IPS-18c (cell line): ENCODE measurements around the gene POU2F1.

Source experiments
- H3K4me3 ChIP-seq: 2 replicates; pipeline ENCODE4 v1.7.0; 2013; ENCODE audit warnings: low read depth, mild to moderate bottlenecking, low read length, moderate library complexity; ENCODE audit not compliant: insufficient read depth
- H3K9me3 ChIP-seq: one replicate; pipeline ENCODE4 v1.6.1; 2013; ENCODE audit warnings: mild to moderate bottlenecking, low read length, moderate library complexity; ENCODE audit not compliant: control insufficient read depth, insufficient read depth

POU2F1 gene

DNA sequence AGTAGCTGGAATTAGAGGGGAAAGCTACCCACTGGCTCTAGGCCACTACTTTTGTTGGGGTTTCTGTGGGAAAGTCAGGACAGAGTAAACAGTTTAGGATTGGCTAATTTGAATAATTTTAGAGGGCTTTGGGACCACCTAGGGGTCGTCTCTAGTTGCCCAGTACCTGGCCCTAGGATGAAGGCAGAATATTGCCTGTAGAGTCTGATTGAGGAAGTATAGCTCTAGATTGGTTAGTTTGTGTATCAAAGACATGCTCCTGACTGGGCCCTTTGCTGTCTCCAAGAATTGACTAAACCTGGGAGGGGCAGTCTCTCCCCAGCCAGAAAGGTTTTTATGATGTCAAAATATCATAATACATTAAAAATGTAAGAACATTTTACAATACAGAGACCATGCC is 142.0 kb downstream of the POU2F1 start:
- Histone ChIP-seq H3K4me3 (no peak overlapping the region), H3K9me3 (no peaks in the 10 kb centered on the region)

DNA sequence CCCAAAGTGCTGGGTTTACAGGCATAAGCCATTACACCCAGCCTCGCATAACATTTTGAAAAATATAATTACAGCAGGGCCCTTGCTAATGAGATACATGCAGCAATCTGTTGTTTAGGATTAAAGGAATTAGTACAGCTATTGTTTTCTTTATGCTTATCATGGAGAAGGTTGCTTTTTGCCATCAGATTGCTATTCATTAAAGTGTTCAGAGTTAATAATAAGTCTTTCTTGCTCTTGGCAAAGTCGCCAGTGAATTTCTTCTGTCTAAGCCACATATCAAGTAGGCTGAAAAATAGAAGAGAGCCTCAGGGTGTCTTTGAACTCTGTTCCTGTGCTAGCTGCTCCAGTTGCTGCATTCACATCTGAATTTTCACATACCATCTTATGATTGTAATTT is 144.1 kb downstream of the POU2F1 start:
- no peaks in the 10 kb centered on the region for H3K9me3 ChIP-seq
- H3K4me3 ChIP-seq = no peak overlapping the region

DNA sequence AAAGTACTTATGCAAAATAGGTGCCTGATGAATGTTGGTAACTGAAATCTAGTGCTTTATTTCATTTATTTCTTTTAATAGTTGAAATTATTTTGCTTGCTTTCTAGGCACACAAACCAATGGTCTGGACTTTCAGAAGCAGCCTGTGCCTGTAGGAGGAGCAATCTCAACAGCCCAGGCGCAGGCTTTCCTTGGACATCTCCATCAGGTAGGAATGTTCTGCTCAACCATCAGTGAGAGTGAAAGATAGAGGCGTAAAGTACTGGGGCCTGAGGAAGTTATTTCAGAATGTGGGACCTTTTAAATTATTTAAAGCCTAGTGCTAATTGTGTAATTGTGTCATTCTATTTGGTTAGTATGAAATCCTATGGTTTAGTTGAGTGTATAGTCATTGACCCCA is 144.7 kb downstream of the POU2F1 start:
- Histone ChIP-seq H3K4me3 (no peak overlapping the region), H3K9me3 (no peaks in the 10 kb centered on the region)

DNA sequence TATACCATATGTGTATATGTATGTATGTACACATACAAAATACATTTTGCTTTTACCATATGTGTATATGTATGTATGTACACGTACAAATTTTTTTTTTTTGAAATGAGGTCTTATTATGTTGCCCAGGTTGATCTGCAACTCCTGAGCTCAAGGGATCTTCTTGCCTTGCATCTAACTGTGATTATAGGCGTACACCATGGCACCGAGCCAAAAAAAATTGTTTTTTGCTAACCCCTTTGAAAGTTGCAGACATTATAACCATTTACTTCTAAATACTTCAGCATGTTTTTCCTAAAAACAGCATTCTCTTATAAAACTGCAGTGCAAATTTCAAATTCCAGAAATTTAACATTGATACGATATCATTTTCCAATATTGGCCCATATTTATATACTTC is 147.0 kb downstream of the POU2F1 start:
- H3K9me3 ChIP-seq = no peaks in the 10 kb centered on the region
- no peak overlapping the region for H3K4me3 ChIP-seq

DNA sequence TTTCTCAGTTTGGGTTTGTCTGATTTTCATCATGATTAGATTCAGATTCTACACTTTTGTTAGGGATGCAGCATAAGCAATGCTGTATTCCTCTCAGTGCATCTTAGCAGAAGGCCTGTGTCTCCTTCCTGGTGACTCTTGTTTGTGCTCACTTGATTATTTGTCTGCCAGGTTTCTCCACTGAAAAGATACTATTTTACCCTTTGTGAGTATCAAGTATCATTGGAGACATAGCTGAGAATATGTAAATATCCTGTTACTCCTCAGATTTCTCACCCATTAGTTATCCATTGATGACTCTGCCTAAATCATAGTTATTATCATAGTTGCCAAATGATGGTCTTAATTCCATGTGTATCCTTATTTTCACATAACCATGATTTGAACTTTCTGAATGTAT is 148.5 kb downstream of the POU2F1 start:
- Histone ChIP-seq H3K9me3 (no peaks in the 10 kb centered on the region), H3K4me3 (no peak overlapping the region)

DNA sequence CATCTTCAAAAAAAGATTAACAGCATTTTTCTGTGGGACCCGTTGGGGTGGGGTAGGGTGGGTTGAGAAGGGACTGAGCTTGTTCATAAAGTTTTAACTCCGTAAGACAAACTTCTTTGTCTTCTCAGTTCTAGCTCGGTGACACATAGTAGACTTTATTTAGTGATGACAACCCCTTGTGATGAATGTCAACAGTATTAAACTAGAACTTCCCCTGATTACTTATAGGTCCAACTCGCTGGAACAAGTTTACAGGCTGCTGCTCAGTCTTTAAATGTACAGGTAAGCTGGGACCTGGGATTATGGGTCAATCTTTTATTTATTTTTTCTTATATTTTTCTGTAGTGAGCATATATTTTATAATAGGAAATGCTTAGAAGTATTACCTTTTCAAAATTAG is 149.2 kb downstream of the POU2F1 start:
- no peak overlapping the region for H3K4me3 ChIP-seq
- H3K9me3 ChIP-seq = no peaks in the 10 kb centered on the region

DNA sequence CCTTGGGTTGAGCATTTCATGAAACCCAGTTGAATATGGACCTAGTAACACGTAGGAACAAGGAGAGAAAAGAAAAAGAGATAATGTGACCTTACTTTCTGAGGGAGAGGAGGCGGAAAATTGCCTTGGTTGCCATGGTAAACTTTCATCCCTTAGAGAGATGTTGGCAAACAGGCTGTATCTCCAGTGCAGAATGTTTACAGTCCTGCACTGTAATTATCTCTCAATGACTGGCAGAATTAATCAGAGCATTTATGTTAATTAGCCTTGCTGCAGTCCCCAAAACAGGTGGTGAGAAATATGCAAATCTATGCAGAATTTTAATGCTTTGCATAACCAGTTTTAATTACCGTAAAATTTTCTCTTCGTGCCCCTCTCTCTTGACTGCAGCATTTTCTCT is 150.3 kb downstream of the POU2F1 start:
- H3K4me3 ChIP-seq = no peak overlapping the region
- H3K9me3 ChIP-seq = no peaks in the 10 kb centered on the region

DNA sequence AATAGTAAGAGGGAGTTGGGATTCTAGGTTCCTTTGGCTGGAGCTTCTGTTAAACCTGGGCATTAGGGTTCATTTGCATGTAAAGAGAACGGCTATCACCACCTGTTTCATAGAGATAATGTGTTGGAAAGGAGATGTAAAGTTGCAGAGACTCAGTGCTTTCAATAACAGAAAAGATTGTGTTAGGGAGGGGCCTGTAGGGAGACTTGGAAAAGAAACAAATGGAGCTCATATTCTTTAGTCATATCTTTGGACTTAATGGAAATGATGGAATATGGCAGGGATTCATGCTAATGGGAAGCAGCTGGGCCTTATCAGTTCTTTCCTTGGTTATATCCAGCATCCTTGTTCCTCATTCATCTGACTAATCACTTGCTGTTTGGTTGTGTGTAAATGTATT is 152.7 kb downstream of the POU2F1 start:
- Histone ChIP-seq H3K9me3 (no peaks in the 10 kb centered on the region), H3K4me3 (no peak overlapping the region)

DNA sequence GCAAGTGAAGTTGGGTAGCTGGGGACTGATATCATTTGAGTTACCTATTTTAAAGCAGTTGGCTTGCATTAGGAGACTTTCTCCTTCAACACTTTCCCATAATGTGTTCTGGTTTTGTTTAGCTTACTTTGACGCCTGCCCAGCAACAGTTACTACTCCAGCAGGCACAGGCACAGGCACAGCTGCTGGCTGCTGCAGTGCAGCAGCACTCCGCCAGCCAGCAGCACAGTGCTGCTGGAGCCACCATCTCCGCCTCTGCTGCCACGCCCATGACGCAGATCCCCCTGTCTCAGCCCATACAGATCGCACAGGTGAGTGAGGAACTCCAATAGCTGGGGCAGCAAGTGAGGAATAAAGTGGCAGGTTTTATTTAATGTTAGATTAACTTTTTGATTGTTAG is 153.3 kb downstream of the POU2F1 start:
- no peaks in the 10 kb centered on the region for H3K9me3 ChIP-seq
- no peak overlapping the region for H3K4me3 ChIP-seq

DNA sequence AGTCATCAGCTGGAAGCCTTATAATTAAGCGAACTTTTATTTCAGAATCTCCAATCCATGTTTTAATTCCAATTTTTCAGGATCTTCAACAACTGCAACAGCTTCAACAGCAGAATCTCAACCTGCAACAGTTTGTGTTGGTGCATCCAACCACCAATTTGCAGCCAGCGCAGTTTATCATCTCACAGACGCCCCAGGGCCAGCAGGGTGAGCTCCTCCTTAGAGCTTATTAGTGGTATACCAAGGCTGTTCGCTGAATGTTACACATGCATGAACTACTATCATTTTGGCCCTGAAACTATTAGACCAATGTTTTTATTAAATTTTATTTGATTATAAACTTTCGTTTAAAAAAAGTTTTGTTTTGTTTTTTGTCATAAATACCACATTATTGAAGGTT is 155.3 kb downstream of the POU2F1 start:
- H3K9me3 ChIP-seq = no peaks in the 10 kb centered on the region
- no peak overlapping the region for H3K4me3 ChIP-seq

DNA sequence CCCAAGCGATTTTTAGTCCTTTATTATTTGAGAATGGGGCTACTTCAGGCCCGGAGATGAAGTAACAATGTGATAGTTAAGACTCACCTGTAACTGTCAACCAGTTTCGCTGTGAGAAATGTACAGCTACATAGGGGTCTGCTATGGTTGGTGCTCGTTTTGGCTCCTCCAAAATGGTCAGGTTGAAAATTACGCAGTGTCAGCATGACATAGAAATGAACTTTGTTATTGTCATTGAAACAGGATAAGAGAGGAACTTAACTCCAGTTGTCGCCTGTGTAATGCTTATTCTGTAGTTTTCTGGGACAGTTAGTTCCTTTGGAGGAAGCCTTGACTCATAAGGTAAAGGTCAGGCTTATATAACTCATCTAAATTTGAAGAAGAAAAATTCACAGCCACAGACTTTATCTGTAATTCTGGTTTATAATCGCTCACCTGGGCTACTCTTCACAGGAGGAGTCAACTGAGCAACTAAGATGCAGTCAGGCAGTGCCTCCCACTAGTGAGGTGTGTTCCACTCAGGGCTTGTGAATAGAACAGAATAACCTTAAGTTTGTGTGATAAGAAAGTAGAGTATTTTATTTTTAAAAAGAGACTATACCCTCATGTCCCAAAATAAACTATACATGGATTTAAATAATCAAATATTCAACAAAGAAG is 166.7 kb downstream of the POU2F1 start:
- Histone ChIP-seq H3K4me3 (no peak overlapping the region), H3K9me3 (no peaks in the 10 kb centered on the region)

DNA sequence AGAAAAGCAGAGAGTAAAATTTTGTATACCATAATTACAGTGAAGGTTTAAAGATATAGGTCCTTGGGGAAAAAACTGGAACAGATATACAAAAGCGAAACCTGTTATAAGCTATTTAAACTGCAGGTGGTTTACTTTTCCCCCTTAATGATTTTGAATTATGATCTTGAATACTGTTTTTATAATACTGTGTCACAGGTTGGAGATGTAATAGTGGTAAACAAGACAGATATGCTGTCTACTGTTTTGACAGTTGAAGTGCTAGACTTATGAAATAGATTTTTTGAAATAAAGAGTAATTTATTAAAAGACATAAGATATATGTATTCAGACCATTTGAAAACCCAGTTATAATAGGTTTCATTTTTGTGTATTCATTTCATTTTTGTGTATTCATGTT is 168.3 kb downstream of the POU2F1 start:
- Histone ChIP-seq H3K9me3 (no peaks in the 10 kb centered on the region), H3K4me3 (no peak overlapping the region)

DNA sequence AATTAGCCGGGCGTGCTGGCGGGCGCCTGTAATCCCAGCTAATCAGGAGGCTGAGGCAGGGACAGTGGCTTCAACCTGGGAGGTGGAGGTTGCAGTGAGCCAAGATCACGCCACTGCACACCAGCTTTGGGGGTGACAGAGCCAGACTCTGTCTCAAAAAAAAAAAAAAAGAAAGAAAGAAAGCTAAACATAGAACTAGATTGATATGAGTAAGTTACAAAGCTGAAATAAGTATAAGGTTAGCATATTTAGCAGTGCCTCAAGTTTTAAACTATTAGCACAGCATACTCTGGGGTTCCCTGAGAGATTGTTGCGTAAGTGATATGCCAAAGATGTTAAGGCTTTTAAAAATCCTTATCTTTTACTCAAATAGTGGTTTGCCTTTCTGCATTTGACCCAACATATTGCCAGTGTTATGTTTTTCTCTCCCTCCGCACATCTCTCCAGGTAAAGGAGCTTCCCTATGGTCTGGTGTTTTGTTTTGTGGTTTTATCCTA is 171.6 kb downstream of the POU2F1 start:
- Histone ChIP-seq H3K9me3 (no peaks in the 10 kb centered on the region), H3K4me3 (no peak overlapping the region)

DNA sequence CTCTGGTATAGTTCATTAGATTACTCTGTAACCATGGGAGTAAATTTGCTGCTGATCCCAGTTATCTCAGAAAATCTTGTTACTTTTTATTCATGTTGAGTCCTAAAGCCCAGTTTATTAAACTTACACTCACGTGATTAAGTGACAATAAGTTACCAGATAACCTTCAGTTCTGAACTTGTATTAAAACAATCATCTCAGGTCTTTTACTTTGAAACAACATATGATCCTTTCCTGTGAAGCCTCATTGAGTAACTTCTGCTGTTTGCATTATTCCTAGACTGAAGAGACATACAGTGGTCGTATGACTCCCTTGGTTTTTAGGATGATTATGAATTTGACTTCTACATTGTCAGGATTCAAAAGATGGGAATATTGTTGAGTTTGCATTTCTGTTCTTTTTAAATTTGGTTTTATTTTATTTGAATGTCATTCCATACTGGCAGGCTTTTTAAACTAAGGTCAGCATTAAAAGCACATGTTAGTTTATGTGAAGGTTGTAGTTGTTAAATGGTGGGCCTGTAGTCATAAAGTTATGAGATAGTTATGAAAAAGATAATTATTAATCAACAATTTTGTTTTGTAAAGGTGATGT is 179.8 kb downstream of the POU2F1 start:
- no peak overlapping the region for H3K4me3 ChIP-seq
- H3K9me3 ChIP-seq = no peaks in the 10 kb centered on the region

DNA sequence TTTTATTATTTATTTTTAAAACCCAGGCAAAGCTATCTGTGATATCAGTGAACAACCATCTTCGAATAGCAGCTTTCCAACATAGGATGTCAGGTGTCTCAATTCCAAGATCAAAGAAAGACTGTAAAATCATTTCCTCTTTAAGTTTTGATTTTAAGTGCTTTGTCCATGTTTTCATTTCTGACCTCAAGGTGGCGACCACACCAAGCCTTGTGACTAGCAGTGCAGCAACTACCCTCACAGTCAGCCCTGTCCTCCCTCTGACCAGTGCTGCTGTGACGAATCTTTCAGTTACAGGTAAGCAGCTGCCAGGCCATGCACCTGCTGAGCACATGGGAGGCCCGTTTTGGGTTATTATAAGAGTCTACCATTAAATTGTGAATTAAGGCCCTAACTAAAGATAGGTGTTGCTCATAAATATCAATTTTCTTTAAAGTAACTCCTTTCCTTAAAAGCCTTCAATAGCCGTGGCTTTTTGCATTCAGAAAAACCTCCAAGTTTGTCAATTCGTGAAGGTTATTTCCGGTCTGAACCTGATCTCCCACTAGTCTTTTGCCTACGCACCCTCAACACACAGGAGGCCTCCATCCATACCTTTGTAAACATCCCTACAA is 180.7 kb downstream of the POU2F1 start:
- Histone ChIP-seq H3K4me3 (no peak overlapping the region), H3K9me3 (no peaks in the 10 kb centered on the region)

DNA sequence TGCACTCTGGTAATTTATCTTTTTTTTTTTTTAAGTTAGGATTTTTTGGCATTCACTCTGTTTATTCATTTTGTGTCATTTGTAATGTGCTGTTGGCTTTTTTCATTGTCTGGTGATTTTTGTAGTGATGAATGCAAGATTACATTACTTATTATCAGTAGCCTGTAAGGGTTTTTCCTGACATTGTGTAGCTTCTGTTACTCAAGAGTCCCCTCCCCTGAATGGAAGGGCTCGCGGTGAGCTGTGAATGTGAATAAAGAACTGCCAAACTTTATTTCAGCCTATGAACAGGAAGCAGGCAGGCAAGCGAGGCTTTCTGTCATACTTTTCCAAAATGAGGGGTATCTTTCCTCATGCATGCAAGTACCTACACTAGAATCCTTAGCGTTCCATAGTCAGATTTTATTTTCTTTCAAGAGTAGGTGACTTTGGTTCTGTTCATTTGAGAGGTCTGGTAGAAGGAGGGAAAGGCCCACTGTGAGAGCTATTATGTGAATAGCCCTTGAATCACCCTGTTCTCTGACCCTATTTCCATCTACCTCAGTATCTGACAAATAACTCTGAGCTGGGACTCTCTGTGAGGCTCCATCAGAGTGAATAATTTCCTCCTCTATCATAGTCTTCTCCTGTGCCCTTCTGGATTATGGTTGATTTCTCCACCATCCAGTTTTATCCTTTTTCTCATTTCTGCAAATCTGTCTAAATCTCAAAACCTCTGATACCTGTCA is 183.6 kb downstream of the POU2F1 start:
- Histone ChIP-seq H3K9me3 (no peaks in the 10 kb centered on the region), H3K4me3 (no peak overlapping the region)

DNA sequence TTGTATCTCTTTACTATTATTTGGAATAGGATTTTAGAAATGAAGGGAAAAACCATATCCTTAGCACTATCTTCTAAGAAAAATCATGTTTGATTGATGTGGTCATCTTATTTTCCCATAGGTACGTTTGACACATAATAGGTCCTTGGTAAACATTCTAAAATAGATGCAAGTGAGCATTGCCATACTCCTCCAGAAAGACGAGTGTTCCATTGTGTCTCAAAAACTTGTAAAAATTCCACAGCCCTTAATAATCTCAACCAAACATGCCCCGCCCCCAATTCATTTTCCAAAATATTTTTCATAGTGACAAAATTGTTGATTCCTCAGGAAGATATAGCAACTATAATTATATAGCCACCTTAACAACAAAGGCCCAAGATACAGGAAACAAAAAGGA is 184.2 kb downstream of the POU2F1 start:
- no peaks in the 10 kb centered on the region for H3K9me3 ChIP-seq
- no peak overlapping the region for H3K4me3 ChIP-seq

DNA sequence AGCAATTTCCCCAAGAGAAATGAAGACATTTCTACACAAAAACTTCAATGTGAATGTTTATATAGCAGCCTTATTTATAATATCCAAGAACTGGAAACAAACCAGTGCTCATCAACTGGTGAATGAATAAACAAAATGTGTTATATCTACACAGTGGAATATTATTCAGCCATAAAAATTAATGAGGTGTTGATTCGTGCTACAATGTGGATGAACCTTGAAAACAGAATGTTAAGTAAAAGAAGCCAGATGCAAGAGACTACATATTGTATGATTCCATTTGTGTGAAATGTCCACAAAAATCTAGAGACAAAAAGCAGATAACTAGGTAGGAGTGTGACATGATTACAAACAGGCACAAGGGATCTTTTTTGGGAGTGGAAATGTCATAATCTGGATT is 187.7 kb downstream of the POU2F1 start:
- Histone ChIP-seq H3K4me3 (no peak overlapping the region), H3K9me3 (no peaks in the 10 kb centered on the region)
